HepG2 (cell line): Measurements from ENCODE around the gene KLHDC4. TPM values are rescaled to one million over a fixed set of nuclear protein-coding genes. Genes with fewer than 3 reads are reported as not detected.

Experiments used
- ATAC-seq: fragments of 200-7000 bp; cut with Tn5 transposase; 3 replicates; pipeline ENCODE4 v1.9.1; 2020; ENCODE audit warnings: mild to moderate bottlenecking, moderate library complexity
- BruUV-seq: library from RNA; stranded (reverse); fragments of 400-500 nt; replicated peaks from 2 replicates; lab custom pipeline; 2021; lab: Mats Ljungman, UMichigan
- CTCF ChIA-PET: fragments of 300-600 bp; formaldehyde crosslinking; extraction: SDS; loops from one replicate; lab custom pipeline; 2021; ENCODE audit warnings: low total read pairs, inconsistent platforms, low intra/inter-chr PET ratio; lab: Yijun Ruan, JAX
- POLR2A ChIA-PET: fragments of 350-600 bp; sonication (Branson Sonifier 250); formaldehyde crosslinking; loops from one replicate; lab custom pipeline; 2020; ENCODE audit warnings: antibody characterized with exemption, inconsistent platforms; lab: Yijun Ruan, JAX
- DNase-seq: peaks from one replicate; pipeline ENCODE4 v3.0.0-alpha.2; 2015; ENCODE audit warnings: low spot score
- FAIRE-seq: peaks from 3 replicates; lab custom pipeline; 2011; peaks lifted over from hg19 to GRCh38; lab: Jason Lieb, UNC
- H2AFZ ChIP-seq: one replicate; pipeline ENCODE4 v1.6.1; 2011; ENCODE audit warnings: low read length, inconsistent platforms
- H3K27ac ChIP-seq: fragments of 300-600 bp; 3 replicates; pipeline ENCODE4 v1.8.0; 2011; ENCODE audit warnings: mixed run types, mild to moderate bottlenecking, mixed read lengths, low read length, inconsistent platforms; ENCODE audit not compliant: insufficient read depth; ENCODE audit errors: extremely low read length
- H3K27me3 ChIP-seq, 2 experiments: fragments of 200-600 bp in 1 of 2; 2 replicates in 1 of 2; 3 replicates in 1 of 2; pipeline versions ENCODE4 v1.6.0 to v1.8.0; 2011; ENCODE audit warnings: low read length in 2 of 2, mild to moderate bottlenecking in 2 of 2, moderate library complexity in 2 of 2, inconsistent platforms in 1 of 2; ENCODE audit not compliant: insufficient read depth in 2 of 2, control insufficient read depth in 1 of 2
- H3K36me3 ChIP-seq, 2 experiments: fragments of 200-600 bp in 1 of 2; replicated peaks in 1 of 2; 2 replicates in 1 of 2; 3 replicates in 1 of 2; pipeline versions ENCODE4 v1.5.1 to v1.8.0; 2011; ENCODE audit warnings: low read length in 2 of 2, inconsistent platforms in 1 of 2; ENCODE audit not compliant: insufficient read depth in 2 of 2, control insufficient read depth in 1 of 2
- H3K4me1 ChIP-seq: 2 replicates; pipeline ENCODE4 v1.5.1; 2012; ENCODE audit warnings: low read length, inconsistent platforms; ENCODE audit not compliant: insufficient read depth
- H3K4me2 ChIP-seq: 2 replicates; pipeline ENCODE4 v1.6.0; 2011; ENCODE audit warnings: low read depth, low read length, inconsistent platforms
- H3K4me3 ChIP-seq, 3 experiments: fragments of 200-600 bp in 1 of 3; sonication (generic), shearing (Covaris generic) in 1 of 3; replicated peaks in 1 of 3; 2 replicates each; pipeline ENCODE4 v1.5.1; 2011 to 2016; ENCODE audit warnings: low read length in 3 of 3, inconsistent platforms in 2 of 3, low read depth in 2 of 3, mild to moderate bottlenecking in 2 of 3, control low read depth in 1 of 3, mixed read lengths in 1 of 3; ENCODE audit not compliant: insufficient read depth in 1 of 3
- H3K79me2 ChIP-seq: one replicate; pipeline ENCODE4 v1.6.1; 2011; ENCODE audit warnings: low read length, inconsistent platforms; ENCODE audit not compliant: insufficient read depth
- H3K9ac ChIP-seq: 2 replicates; pipeline ENCODE4 v1.6.0; 2011; ENCODE audit warnings: mild to moderate bottlenecking, low read depth, low read length, inconsistent platforms; ENCODE audit not compliant: insufficient read depth
- H3K9me3 ChIP-seq: 2 replicates; pipeline ENCODE4 v1.5.1; 2012; ENCODE audit warnings: mild to moderate bottlenecking, low read length
- H4K20me1 ChIP-seq: 2 replicates; pipeline ENCODE4 v1.6.0; 2011; ENCODE audit warnings: inconsistent platforms, mild to moderate bottlenecking, low read length, moderate library complexity; ENCODE audit not compliant: insufficient read depth
- DMAP1 ChIP-seq: IDR thresholded peaks from 2 replicates; pipeline ENCODE4 v1.6.1; 2016
- IKZF1 ChIP-seq: fragments of 450-650 bp; IDR thresholded peaks from 2 replicates; pipeline ENCODE4 v1.7.1; 2016
- KDM5A ChIP-seq: fragments of 200-600 bp; sonication (generic); IDR thresholded peaks from 2 replicates; pipeline ENCODE4 v1.7.0; 2018; ENCODE audit warnings: antibody characterized with exemption, mild to moderate bottlenecking, low read length, borderline replicate concordance
- ZNF251 ChIP-seq: sonication (generic); formaldehyde crosslinking; IDR thresholded peaks from 2 replicates; pipeline ENCODE4 v1.9.0; 2021; ENCODE audit warnings: mild to moderate bottlenecking, missing genetic modification reagents
- ZNF253 ChIP-seq: sonication (generic); formaldehyde crosslinking; IDR thresholded peaks from 2 replicates; pipeline ENCODE4 v1.8.0; 2022; ENCODE audit warnings: mild to moderate bottlenecking, missing genetic modification reagents, borderline replicate concordance
- ZNF432 ChIP-seq: sonication (generic); formaldehyde crosslinking; IDR thresholded peaks from 2 replicates; pipeline ENCODE4 v1.5.0; 2020; ENCODE audit warnings: missing genetic modification reagents, mild to moderate bottlenecking, borderline replicate concordance
- ZNF484 ChIP-seq: sonication (generic); formaldehyde crosslinking; IDR thresholded peaks from 2 replicates; pipeline ENCODE4 v1.5.1; 2020; ENCODE audit warnings: mild to moderate bottlenecking, low read depth, missing genetic modification reagents, borderline replicate concordance
- ZNF496 ChIP-seq: sonication (generic); formaldehyde crosslinking; IDR thresholded peaks from 2 replicates; pipeline ENCODE4 v1.8.1; 2023; ENCODE audit warnings: mild to moderate bottlenecking, moderate library complexity, missing genetic modification reagents; ENCODE audit not compliant: insufficient replicate concordance
- ZNF749 ChIP-seq: sonication (generic); formaldehyde crosslinking; IDR thresholded peaks from 2 replicates; pipeline ENCODE4 v1.8.0; 2022; ENCODE audit warnings: mild to moderate bottlenecking, missing genetic modification reagents, moderate library complexity, borderline replicate concordance
- ZNF772 ChIP-seq: sonication (generic); formaldehyde crosslinking; IDR thresholded peaks from 2 replicates; pipeline ENCODE4 v1.5.0; 2020; ENCODE audit warnings: mild to moderate bottlenecking, missing genetic modification reagents
- ZNF850 ChIP-seq: sonication (generic); formaldehyde crosslinking; conservative IDR thresholded peaks from 2 replicates; pipeline ENCODE4 v1.9.0; 2021; ENCODE audit warnings: mild to moderate bottlenecking, missing genetic modification reagents
- WGBS: methylation state at CpG from one replicate; pipeline ENCODE4 v1.1.6; 2017; ENCODE audit warnings: low lambda C conversion rate; 5-methylcytosine and 5-hydroxymethylcytosine counted together
- in situ Hi-C: cut with HindIII; loops from 2 replicates; pipeline ENCODE4 v1.10.0; 2017; ENCODE audit warnings: low pct_unique_long_range_greater_than_20kb; ENCODE audit not compliant: extremely low pct_ligation_motif_present
- intact Hi-C: fragments of 100-400 bp; cut with micrococcal nuclease; formaldehyde crosslinking; loops from one replicate; pipeline ENCODE4 v1.10.0; 2022; ENCODE audit not compliant: unreplicated experiment
- polyA plus RNA-seq, 8 experiments: library from polyadenylated mRNA; depleted of rRNA in 3 of 8; stranded (reverse) in 7 of 8; unstranded in 1 of 8; fragments of >200 nt; fragmentation: Illumina TruSeq in 4 of 8; extraction: Trizol in 4 of 8; gene quantifications; 2 replicates each; pipeline versions ENCODE4 v1.2.1 to v1.2.3, GENCODE V29; 2011 to 2016; ENCODE audit warnings: low read depth in 4 of 8, missing spikeins in 1 of 8, mixed read lengths in 1 of 8; ENCODE audit not compliant: insufficient read depth in 1 of 8
- total RNA-seq, 5 experiments: library from RNA; depleted of rRNA; stranded (reverse); fragments of >200 nt; fragmentation: Illumina TruSeq; extraction: Trizol; gene quantifications; 2 replicates each; pipeline ENCODE4 v1.2.3, GENCODE V29; 2016; ENCODE audit warnings: low read depth in 1 of 5
- TF ChIP-seq, protein P1 (sequence below): sonication (generic); formaldehyde crosslinking; IDR thresholded peaks from 2 replicates; pipeline ENCODE4 v1.4.0; 2020; ENCODE audit warnings: missing genetic modification reagents, low read depth, mild to moderate bottlenecking, borderline replicate concordance
- TF ChIP-seq, protein P2 (sequence below): sonication (generic); formaldehyde crosslinking; IDR thresholded peaks from 2 replicates; pipeline ENCODE4 v1.4.0; 2020; ENCODE audit warnings: missing genetic modification reagents, borderline replicate concordance
- TF ChIP-seq, protein P3 (sequence below): sonication (generic); formaldehyde crosslinking; IDR thresholded peaks from 2 replicates; pipeline ENCODE4 v1.4.0; 2020; ENCODE audit warnings: missing genetic modification reagents
- TF ChIP-seq, protein P4 (sequence below): IDR thresholded peaks from 2 replicates; pipeline ENCODE4 v1.6.1; 2012; ENCODE audit warnings: low read depth, low read length, improper control_type of control experiment

KLHDC4 gene
- total and polyA plus RNA-seq, 2 of the 13 experiments (the other 11 are each of a cell fraction or from before 2014, with no cell fraction given) = 18.7 to 31.8 TPM

DNA sequence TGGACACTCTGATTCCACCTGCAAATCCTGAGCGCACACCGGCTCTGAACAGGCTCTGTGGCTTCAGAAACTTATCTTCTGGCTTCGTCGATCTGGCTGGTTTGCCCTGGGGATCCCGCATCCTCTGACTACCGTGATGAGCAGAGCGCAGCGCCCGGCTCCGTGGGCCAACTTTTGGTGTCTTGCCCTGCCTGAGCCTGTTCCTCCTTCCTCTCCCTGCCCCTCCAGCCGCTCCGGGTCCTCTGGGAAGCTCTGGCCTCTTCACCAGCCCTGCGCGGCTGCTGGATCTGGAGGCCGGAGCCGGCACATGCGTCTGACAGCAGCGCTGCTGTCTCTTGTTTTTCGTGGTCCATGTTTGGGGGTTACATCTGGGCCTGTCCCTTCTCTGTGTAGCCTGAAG is 97.8 kb downstream of the KLHDC4 start:
- no peaks in the 10 kb centered on the region for H3K4me1 ChIP-seq
- no peak for TF ChIP-seq ZNF496 (CRISPR knock-in tag)
- no peak for TF ChIP-seq KDM5A
- no peak for TF ChIP-seq DMAP1
- TF ChIP-seq ZNF484 (CRISPR knock-in tag) = no peak
- TF ChIP-seq, protein P1, sequence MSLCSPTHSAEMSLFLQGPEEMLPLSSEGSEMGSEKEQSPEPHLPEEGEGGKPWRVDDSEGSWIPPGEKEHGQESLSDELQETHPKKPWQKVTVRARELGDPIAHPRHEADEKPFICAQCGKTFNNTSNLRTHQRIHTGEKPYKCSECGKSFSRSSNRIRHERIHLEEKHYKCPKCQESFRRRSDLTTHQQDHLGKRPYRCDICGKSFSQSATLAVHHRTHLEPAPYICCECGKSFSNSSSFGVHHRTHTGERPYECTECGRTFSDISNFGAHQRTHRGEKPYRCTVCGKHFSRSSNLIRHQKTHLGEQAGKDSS = no peak
- TF ChIP-seq, protein P2, sequence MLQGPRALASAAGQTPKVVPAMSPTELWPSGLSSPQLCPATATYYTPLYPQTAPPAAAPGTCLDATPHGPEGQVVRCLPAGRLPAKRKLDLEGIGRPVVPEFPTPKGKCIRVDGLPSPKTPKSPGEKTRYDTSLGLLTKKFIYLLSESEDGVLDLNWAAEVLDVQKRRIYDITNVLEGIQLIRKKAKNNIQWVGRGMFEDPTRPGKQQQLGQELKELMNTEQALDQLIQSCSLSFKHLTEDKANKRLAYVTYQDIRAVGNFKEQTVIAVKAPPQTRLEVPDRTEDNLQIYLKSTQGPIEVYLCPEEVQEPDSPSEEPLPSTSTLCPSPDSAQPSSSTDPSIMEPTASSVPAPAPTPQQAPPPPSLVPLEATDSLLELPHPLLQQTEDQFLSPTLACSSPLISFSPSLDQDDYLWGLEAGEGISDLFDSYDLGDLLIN = no peak
- no peak for TF ChIP-seq ZNF432 (CRISPR knock-in tag)
- no peak for TF ChIP-seq ZNF253 (CRISPR knock-in tag)
- TF ChIP-seq ZNF749 (CRISPR knock-in tag) = no peak
- TF ChIP-seq, protein P3, sequence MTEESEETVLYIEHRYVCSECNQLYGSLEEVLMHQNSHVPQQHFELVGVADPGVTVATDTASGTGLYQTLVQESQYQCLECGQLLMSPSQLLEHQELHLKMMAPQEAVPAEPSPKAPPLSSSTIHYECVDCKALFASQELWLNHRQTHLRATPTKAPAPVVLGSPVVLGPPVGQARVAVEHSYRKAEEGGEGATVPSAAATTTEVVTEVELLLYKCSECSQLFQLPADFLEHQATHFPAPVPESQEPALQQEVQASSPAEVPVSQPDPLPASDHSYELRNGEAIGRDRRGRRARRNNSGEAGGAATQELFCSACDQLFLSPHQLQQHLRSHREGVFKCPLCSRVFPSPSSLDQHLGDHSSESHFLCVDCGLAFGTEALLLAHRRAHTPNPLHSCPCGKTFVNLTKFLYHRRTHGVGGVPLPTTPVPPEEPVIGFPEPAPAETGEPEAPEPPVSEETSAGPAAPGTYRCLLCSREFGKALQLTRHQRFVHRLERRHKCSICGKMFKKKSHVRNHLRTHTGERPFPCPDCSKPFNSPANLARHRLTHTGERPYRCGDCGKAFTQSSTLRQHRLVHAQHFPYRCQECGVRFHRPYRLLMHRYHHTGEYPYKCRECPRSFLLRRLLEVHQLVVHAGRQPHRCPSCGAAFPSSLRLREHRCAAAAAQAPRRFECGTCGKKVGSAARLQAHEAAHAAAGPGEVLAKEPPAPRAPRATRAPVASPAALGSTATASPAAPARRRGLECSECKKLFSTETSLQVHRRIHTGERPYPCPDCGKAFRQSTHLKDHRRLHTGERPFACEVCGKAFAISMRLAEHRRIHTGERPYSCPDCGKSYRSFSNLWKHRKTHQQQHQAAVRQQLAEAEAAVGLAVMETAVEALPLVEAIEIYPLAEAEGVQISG (CRISPR knock-in tag) = no peak
- TF ChIP-seq ZNF850 (CRISPR knock-in tag) = no peak
- TF ChIP-seq ZNF772 (CRISPR knock-in tag) = no peak
- TF ChIP-seq, protein P4, sequence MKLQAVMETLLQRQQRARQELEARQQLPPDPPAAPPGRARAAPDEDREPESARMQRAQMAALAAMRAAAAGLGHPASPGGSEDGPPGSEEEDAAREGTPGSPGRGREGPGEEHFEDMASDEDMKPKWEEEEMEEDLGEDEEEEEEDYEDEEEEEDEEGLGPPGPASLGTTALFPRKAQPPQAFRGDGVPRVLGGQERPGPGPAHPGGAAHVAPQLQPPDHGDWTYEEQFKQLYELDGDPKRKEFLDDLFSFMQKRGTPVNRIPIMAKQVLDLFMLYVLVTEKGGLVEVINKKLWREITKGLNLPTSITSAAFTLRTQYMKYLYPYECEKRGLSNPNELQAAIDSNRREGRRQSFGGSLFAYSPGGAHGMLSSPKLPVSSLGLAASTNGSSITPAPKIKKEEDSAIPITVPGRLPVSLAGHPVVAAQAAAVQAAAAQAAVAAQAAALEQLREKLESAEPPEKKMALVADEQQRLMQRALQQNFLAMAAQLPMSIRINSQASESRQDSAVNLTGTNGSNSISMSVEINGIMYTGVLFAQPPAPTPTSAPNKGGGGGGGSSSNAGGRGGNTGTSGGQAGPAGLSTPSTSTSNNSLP = no peak
- TF ChIP-seq ZNF251 (CRISPR knock-in tag) = no peak
- TF ChIP-seq IKZF1 = no peak
- TF ChIP-seq, all 625 proteins: peak for 0
- intact Hi-C loops (loop anchor here (10.0 kb wide), 1 partner anchor 63 kb away; the partner anchor contains the start of gene JPH3), in situ Hi-C loops (no loop called here)
- no peak for DNase-seq
- ChIA-PET POLR2A (no interaction called here), CTCF (no interaction called here)
- Histone ChIP-seq H3K9ac (no peak overlapping the region), H3K4me3 (no peak overlapping the region), H3K79me2 (no peaks in the 10 kb centered on the region), H3K4me2 (no peak overlapping the region), H3K9me3 (no peaks in the 10 kb centered on the region), H4K20me1 (peaks cover 7% of the 10 kb centered on the region; the same call in 1 of the 2 replicates), H3K27me3 (peaks cover 37 to 91% of the 10 kb centered on the region in 2 experiments), H3K27ac (no peak overlapping the region), H2AFZ (no peak overlapping the region), H3K36me3 (no peaks in the 10 kb centered on the region)
- no peak for ATAC-seq
- WGBS = 45% methylated on average over 19 of the region's 19 CpGs
- FAIRE-seq = no peak
- BruUV-seq = no TSS peak
